HL-60 (cell line): ENCODE results near the gene ADGRB3.

Experiments
- GABPA ChIP-seq: IDR thresholded peaks from 2 replicates; pipeline ENCODE4 v1.6.1; 2012; ENCODE audit warnings: low read depth
- TF ChIP-seq, protein P1 (sequence below): IDR thresholded peaks from one replicate; pipeline ENCODE4 v1.5.1; 2011; ENCODE audit warnings: low read length, control low read depth, inconsistent platforms; ENCODE audit not compliant: insufficient read depth
- TF ChIP-seq, protein P2 (sequence below): IDR thresholded peaks from 2 replicates; pipeline ENCODE4 v1.6.1; 2012; ENCODE audit warnings: low read depth; ENCODE audit not compliant: insufficient replicate concordance

DNA sequence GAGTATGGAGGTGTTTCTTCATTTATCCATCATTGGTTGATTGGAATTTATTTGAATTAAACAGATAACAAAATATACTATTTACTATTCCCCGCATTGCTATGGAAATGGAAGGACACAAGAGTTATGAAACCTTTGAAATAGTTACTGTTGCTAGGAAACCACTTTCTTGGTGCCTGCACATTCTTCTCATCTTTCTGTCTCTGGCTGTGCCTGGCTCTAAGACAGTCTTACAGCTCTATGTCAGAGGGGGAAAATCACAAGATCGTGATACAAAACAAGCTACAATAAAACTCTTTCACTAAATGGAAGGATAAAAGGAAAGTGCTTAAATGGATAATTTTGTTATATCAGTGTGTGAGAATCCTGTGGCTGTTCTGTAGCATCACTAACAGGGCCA lies 708.8 kb downstream of the ADGRB3 start:
- TF ChIP-seq, protein P1, sequence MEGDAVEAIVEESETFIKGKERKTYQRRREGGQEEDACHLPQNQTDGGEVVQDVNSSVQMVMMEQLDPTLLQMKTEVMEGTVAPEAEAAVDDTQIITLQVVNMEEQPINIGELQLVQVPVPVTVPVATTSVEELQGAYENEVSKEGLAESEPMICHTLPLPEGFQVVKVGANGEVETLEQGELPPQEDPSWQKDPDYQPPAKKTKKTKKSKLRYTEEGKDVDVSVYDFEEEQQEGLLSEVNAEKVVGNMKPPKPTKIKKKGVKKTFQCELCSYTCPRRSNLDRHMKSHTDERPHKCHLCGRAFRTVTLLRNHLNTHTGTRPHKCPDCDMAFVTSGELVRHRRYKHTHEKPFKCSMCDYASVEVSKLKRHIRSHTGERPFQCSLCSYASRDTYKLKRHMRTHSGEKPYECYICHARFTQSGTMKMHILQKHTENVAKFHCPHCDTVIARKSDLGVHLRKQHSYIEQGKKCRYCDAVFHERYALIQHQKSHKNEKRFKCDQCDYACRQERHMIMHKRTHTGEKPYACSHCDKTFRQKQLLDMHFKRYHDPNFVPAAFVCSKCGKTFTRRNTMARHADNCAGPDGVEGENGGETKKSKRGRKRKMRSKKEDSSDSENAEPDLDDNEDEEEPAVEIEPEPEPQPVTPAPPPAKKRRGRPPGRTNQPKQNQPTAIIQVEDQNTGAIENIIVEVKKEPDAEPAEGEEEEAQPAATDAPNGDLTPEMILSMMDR, result no peak
- TF ChIP-seq, protein P2, sequence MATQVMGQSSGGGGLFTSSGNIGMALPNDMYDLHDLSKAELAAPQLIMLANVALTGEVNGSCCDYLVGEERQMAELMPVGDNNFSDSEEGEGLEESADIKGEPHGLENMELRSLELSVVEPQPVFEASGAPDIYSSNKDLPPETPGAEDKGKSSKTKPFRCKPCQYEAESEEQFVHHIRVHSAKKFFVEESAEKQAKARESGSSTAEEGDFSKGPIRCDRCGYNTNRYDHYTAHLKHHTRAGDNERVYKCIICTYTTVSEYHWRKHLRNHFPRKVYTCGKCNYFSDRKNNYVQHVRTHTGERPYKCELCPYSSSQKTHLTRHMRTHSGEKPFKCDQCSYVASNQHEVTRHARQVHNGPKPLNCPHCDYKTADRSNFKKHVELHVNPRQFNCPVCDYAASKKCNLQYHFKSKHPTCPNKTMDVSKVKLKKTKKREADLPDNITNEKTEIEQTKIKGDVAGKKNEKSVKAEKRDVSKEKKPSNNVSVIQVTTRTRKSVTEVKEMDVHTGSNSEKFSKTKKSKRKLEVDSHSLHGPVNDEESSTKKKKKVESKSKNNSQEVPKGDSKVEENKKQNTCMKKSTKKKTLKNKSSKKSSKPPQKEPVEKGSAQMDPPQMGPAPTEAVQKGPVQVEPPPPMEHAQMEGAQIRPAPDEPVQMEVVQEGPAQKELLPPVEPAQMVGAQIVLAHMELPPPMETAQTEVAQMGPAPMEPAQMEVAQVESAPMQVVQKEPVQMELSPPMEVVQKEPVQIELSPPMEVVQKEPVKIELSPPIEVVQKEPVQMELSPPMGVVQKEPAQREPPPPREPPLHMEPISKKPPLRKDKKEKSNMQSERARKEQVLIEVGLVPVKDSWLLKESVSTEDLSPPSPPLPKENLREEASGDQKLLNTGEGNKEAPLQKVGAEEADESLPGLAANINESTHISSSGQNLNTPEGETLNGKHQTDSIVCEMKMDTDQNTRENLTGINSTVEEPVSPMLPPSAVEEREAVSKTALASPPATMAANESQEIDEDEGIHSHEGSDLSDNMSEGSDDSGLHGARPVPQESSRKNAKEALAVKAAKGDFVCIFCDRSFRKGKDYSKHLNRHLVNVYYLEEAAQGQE, result no peak
- no peak for TF ChIP-seq GABPA
